ENCODE data around the gene SAFB2.

DNA sequence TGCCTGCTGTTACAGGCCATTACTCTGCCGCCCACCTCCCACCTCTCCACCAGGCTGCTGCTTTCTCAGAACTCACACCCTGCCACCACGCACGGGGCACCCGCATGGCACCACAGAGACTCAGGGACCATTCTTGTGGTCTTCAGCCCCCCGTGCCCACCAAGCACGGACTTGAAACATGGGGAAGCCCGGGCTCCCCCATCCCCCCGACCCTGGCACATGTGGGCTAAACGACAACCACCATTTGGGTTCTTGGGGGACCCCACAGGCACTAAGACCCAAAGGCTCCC lies 31.8 kb downstream of the SAFB2 start:
- TF ChIP-seq, protein P1, sequence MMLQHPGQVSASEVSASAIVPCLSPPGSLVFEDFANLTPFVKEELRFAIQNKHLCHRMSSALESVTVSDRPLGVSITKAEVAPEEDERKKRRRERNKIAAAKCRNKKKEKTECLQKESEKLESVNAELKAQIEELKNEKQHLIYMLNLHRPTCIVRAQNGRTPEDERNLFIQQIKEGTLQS (IDR thresholded peaks at IDR 0.05; ENCODE audit: borderline replicate concordance, extremely low read depth, low read depth, low read length), result no peak
- no peak for TF ChIP-seq ZSCAN29 (IDR thresholded peaks at IDR 0.05)
- no peak for TF ChIP-seq EGR1 (IDR thresholded peaks at IDR 0.05; ENCODE audit: borderline replicate concordance in 1 of 2, low read depth in 2 of 2, low read length in 2 of 2)
- TF ChIP-seq, protein P2, sequence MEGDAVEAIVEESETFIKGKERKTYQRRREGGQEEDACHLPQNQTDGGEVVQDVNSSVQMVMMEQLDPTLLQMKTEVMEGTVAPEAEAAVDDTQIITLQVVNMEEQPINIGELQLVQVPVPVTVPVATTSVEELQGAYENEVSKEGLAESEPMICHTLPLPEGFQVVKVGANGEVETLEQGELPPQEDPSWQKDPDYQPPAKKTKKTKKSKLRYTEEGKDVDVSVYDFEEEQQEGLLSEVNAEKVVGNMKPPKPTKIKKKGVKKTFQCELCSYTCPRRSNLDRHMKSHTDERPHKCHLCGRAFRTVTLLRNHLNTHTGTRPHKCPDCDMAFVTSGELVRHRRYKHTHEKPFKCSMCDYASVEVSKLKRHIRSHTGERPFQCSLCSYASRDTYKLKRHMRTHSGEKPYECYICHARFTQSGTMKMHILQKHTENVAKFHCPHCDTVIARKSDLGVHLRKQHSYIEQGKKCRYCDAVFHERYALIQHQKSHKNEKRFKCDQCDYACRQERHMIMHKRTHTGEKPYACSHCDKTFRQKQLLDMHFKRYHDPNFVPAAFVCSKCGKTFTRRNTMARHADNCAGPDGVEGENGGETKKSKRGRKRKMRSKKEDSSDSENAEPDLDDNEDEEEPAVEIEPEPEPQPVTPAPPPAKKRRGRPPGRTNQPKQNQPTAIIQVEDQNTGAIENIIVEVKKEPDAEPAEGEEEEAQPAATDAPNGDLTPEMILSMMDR (IDR thresholded peaks at IDR 0.05 in 2 of 3, conservative IDR thresholded peaks at IDR 0.05 in 1 of 3; ENCODE audit: control insufficient read depth in 2 of 3, extremely low read depth in 1 of 3, insufficient read depth in 1 of 3, low read depth in 3 of 3, low read length in 3 of 3), result no peak
- no peak for TF ChIP-seq POLR2AphosphoS5 (IDR thresholded peaks at IDR 0.05; ENCODE audit: low read length)
- no peak for TF ChIP-seq CBX5 (IDR thresholded peaks at IDR 0.05; ENCODE audit: low read depth)
- no peak for TF ChIP-seq REST (IDR thresholded peaks at IDR 0.05; ENCODE audit: low read depth, low read length)
